ENCODE measurements around the gene GIGYF2. TPM values are rescaled to one million over a fixed set of nuclear protein-coding genes. Genes with fewer than 3 reads are reported as not detected.
"Not testable (repeated sequence)": the region's sequence is repeated elsewhere in the genome, so short reads cannot be mapped to it uniquely, and the experiment has no call there.

GIGYF2 gene
- total and polyA plus RNA-seq, 4 experiments from 2014 or later = 6.7 to 89.6 (median 59.0) TPM

DNA sequence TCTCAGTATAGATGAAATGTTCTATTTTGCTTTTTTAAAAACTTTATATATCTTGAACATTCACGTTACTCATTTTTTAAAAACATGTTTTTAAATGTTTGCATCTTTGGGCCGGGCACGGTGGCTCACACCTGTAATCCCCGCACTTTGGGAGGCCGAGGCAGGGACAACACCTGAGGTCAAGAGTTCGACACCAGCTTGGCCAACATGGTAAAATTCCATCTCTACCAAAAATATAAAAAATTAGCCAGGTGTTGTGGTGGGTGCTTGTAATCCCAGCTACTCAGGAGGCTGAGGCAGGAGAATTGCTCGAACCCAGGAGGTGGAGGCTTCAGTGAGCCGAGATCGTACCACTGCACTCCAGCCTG, 210.6 kb downstream of the GIGYF2 start:
- CTCF ChIA-PET (ENCODE audit: partially characterized antibody); H3K27me3 ChIP-seq (ENCODE audit: insufficient read depth, low read length); H3K4me3 Mint-ChIP-seq; H3K27ac Mint-ChIP-seq; POLR2A ChIA-PET (ENCODE audit: partially characterized antibody); H3K4me1 ChIP-seq (ENCODE audit: insufficient read depth, low read length); H3K36me3 ChIP-seq (ENCODE audit: insufficient read depth, low read length); H3K4me3 ChIP-seq (ENCODE audit: low read length in 2 of 2); H3K4me1 Mint-ChIP-seq; H3K9me3 ChIP-seq (ENCODE audit: control insufficient read depth in 1 of 2, low read length in 2 of 2); DNase-seq; H3K36me3 Mint-ChIP-seq; intact Hi-C loops (cut with micrococcal nuclease); H3K27ac ChIP-seq (ENCODE audit: low read depth, low read length): not testable (repeated sequence)
- peaks cover 6 to 29% (median 19%) of the 10 kb centered on the region in 8 donors for H3K9me3 Mint-ChIP-seq
- H3K27me3 Mint-ChIP-seq = peaks cover 13 to 18% of the 10 kb centered on the region in 2 donors

DNA sequence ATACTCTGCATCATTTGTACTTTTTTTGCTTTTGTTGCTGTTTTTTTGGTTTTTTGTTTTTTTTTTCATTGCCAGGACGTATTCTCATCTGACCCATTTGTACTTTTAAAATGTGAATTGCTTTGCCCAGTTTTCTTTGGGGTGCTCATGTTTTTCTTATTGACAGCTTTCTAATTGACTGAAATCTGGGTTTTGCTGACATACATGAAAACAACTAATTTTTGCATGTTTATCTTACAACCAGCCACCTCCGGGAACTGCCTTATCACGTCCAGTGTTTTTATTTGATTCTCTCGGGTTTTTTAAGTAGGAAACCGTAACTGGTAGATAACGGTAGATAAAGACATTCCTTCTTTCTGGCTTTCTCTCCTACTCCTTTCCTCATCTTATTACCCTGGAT, 211.6 kb downstream of the GIGYF2 start:
- DNase-seq = no peak
- Mint-ChIP-seq H3K4me3 (no peak overlapping the region), H3K27ac (no peak overlapping the region), H3K27me3 (peaks cover 13 to 18% of the 10 kb centered on the region in 2 donors), H3K4me1 (no peaks in the 10 kb centered on the region), H3K9me3 (peaks cover 6 to 32% (median 24%) of the 10 kb centered on the region in 8 donors), H3K36me3 (no peaks in the 10 kb centered on the region)
- Histone ChIP-seq H3K27ac (ENCODE audit: low read depth, low read length) (no peak overlapping the region), H3K4me3 (ENCODE audit: low read length in 2 of 2) (no peak overlapping the region), H3K27me3 (ENCODE audit: insufficient read depth, low read length) (no peaks in the 10 kb centered on the region), H3K4me1 (ENCODE audit: insufficient read depth, low read length) (no peaks in the 10 kb centered on the region), H3K9me3 (ENCODE audit: control insufficient read depth in 1 of 2, low read length in 2 of 2) (no peaks in the 10 kb centered on the region), H3K36me3 (ENCODE audit: insufficient read depth, low read length) (no peaks in the 10 kb centered on the region)
- intact Hi-C loops (cut with micrococcal nuclease) = no loop called here
- ChIA-PET CTCF (ENCODE audit: partially characterized antibody) (no interaction called here), POLR2A (ENCODE audit: partially characterized antibody) (no interaction called here)

Other genes starting within 250 kb of the GIGYF2 start
- gene ALPI, start 241.2 kb upstream of the GIGYF2 start, total RNA-seq = not detected
- not detected for gene ALPI, start 241.2 kb upstream of the GIGYF2 start, polyA plus RNA-seq
- gene ECEL1, start 209.5 kb upstream of the GIGYF2 start, total RNA-seq = not detected
- gene ECEL1, start 209.5 kb upstream of the GIGYF2 start, polyA plus RNA-seq = not detected
- gene PRSS56, start 176.9 kb upstream of the GIGYF2 start, total RNA-seq = not detected
- not detected for gene PRSS56, start 176.9 kb upstream of the GIGYF2 start, polyA plus RNA-seq
- not detected for gene CHRND, start 171.2 kb upstream of the GIGYF2 start, total RNA-seq
- gene CHRND, start 171.2 kb upstream of the GIGYF2 start, polyA plus RNA-seq = not detected
- gene CHRNG, start 157.6 kb upstream of the GIGYF2 start, total RNA-seq = not detected
- gene CHRNG, start 157.6 kb upstream of the GIGYF2 start, polyA plus RNA-seq = not detected
- 10 to 100 TPM; 18.9 to 19.3 TPM for gene TIGD1, start 146.8 kb upstream of the GIGYF2 start, total RNA-seq
- 10 to 100 TPM; 11.8 to 12.7 TPM for gene TIGD1, start 146.8 kb upstream of the GIGYF2 start, polyA plus RNA-seq
- gene EIF4E2, start 146.6 kb upstream of the GIGYF2 start, total RNA-seq = 10 to 100 TPM; 72.4 to 75.5 TPM
- 10 to 100 TPM; 77.5 to 80.7 TPM for gene EIF4E2, start 146.6 kb upstream of the GIGYF2 start, polyA plus RNA-seq
- 1 to 10 TPM; 1.4 to 1.5 TPM for gene EFHD1, start 63.7 kb upstream of the GIGYF2 start, total RNA-seq
- gene EFHD1, start 63.7 kb upstream of the GIGYF2 start, polyA plus RNA-seq = 1 to 10 TPM; 1.4 to 3.6 TPM
- gene KCNJ13, start 79.2 kb downstream of the GIGYF2 start, total RNA-seq = not detected
- gene KCNJ13, start 79.2 kb downstream of the GIGYF2 start, polyA plus RNA-seq = under 1 TPM in 1 of 2 donors, not detected in 1; 0.55 TPM
- 1 to 10 TPM; 1.4 to 1.5 TPM for gene SNORC, start 172.9 kb downstream of the GIGYF2 start, total RNA-seq
- gene SNORC, start 172.9 kb downstream of the GIGYF2 start, polyA plus RNA-seq = under 1 TPM in 1 of 2 donors, not detected in 1; 0.14 TPM